GM12873 (cell line): ENCODE measurements around the gene RBAK.

Experiments
- CTCF ChIP-seq: IDR thresholded peaks from 2 replicates; pipeline ENCODE4 v1.5.1; 2012; ENCODE audit warnings: low read depth, mild to moderate bottlenecking, moderate library complexity, low read length, control low read depth; ENCODE audit not compliant: insufficient read depth; ENCODE audit errors: missing control alignments

Gene RBAK

GRCh38 chr7:5045558-5046396 is at the start of gene RBAK:
TSS of gene RBAK (plus strand) at chr7:5045860. CDS start at chr7:5048077, 2,217 bp downstream.
- no peak for TF ChIP-seq CTCF

- no peak for TF ChIP-seq CTCF
These were observed 48.9 kb upstream of the RBAK start for GRCh38 chr7:4996696-4997222.

GRCh38 chr7:4998244-4998643 is 47.4 kb upstream of the RBAK start:
- TF ChIP-seq CTCF, result no peak

GRCh38 chr7:4998910-4999309 is 46.8 kb upstream of the RBAK start:
- TF ChIP-seq CTCF, result no peak

GRCh38 chr7:4999369-4999950 is 46.2 kb upstream of the RBAK start:
- no peak for TF ChIP-seq CTCF

- TF ChIP-seq CTCF, result no peak
These were observed 44.7 kb upstream of the RBAK start for GRCh38 chr7:5001003-5001402.

GRCh38 chr7:5001911-5002310 is 43.7 kb upstream of the RBAK start:
- no peak for TF ChIP-seq CTCF
